ENCODE data around the gene FAM222A. TPM values are rescaled to one million over a fixed set of nuclear protein-coding genes. Genes with fewer than 3 reads are reported as not detected.
A peak's percentile ranks its signal among the peaks of the same experiment; 100 is the strongest.

FAM222A gene
- polyA plus RNA-seq, 4 donors = 1.6 to 7.5 (median 4.7) TPM

DNA sequence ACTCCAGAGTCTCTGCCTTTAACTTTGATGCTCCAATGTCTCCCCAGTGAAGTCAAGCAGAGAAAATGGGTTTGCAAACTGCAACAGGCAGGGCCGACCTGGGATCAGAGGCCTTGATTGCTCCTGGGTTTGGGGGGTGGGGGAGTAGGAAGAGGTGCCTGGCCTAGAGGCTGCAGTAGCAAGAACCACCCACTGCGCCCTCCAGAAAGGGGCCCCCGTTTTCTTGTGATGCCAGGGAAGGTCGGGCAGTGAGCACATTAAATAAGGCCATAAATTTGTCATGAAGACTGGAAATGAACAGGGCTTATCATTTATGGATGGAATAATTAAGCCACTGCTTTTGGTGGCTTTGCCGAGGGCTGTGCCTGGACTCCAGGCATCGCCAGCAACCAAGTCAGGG lies 38.2 kb upstream of the FAM222A start:
- no peaks in the 10 kb centered on the region for H3K27me3 ChIP-seq (ENCODE audit: control insufficient read depth in 3 of 3, insufficient read depth in 3 of 3, low read length in 3 of 3)
- H3K4me3 ChIP-seq (ENCODE audit: low read depth in 1 of 3, low read length in 3 of 3) = no peak overlapping the region
- H3K9me3 ChIP-seq (ENCODE audit: control insufficient read depth in 2 of 2, insufficient read depth in 1 of 2, low read depth in 1 of 2, low read length in 1 of 2) = no peaks in the 10 kb centered on the region
- DNase-seq (peak in 1 of 2 donors; percentile 26), FAIRE-seq (no peak)
- H3K4me1 ChIP-seq (ENCODE audit: control insufficient read depth in 3 of 3, insufficient read depth in 2 of 3, low read depth in 1 of 3, low read length in 2 of 3) = peaks cover 0 to 26% (median 10%) of the 10 kb centered on the region in 3 donors
- no peak overlapping the region for H3K27ac ChIP-seq (ENCODE audit: low read depth in 1 of 3, low read length in 2 of 3)
- WGBS, 3 donors = 11 to 52% (median 41%) methylated on average over 6 of the region's 6 CpGs
- no peaks in the 10 kb centered on the region for H3K36me3 ChIP-seq (ENCODE audit: control insufficient read depth in 3 of 3, insufficient read depth in 2 of 3, low read depth in 1 of 3, low read length in 3 of 3)

DNA sequence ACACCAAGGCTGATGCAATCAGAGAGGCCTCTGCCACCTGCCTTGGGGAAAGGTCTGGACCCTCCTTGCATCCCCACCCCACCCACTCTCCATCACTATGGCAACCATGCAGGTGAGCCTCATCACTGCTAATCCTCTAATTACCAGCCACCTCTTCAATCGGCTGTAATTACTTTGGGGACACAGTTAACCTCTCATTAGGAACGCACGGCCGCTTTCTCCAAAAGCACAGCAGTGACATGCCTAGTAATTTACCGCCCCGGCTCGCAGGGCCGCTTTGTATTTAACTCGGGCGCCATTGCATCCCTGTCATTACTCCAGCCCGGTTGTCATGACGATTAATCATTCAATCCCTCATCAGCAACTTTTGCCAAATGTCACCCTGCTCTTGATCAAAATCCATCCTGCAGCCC lies 36.3 kb upstream of the FAM222A start:
- DNase-seq (no peak), FAIRE-seq (no peak)

DNA sequence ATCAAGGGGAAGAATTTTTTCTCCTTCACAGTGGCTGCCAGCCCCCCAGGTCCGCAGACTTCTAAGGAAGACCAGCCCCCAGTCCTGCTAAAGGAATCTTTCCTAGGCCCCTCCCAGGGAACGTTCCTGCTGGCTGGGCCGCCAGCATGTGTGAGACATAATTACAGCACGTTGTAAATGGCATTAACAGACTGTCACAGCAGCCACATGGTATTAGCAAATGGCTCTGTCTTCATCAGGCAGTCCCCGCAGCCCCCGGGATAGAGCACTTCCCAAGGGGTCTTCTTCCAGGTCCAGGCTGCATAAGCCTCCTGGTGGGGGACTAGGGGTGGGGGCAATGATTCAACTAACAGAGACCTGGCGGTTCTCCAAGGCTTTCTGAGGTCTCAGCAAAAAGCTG lies 34.9 kb upstream of the FAM222A start:
- FAIRE-seq (no peak), DNase-seq (peak; percentile 65 to 66)
- H3K27ac ChIP-seq (ENCODE audit: low read depth in 1 of 3, low read length in 2 of 3) = peak overlapping the region in 2 of 3 donors; percentile 64 to 71
- H3K27me3 ChIP-seq (ENCODE audit: control insufficient read depth in 3 of 3, insufficient read depth in 3 of 3, low read length in 3 of 3) = no peaks in the 10 kb centered on the region
- H3K9me3 ChIP-seq (ENCODE audit: control insufficient read depth in 2 of 2, insufficient read depth in 1 of 2, low read depth in 1 of 2, low read length in 1 of 2) = no peaks in the 10 kb centered on the region
- peaks cover 2 to 27% (median 10%) of the 10 kb centered on the region in 3 donors for H3K4me1 ChIP-seq (ENCODE audit: control insufficient read depth in 3 of 3, insufficient read depth in 2 of 3, low read depth in 1 of 3, low read length in 2 of 3)
- no peak overlapping the region for H3K4me3 ChIP-seq (ENCODE audit: low read depth in 1 of 3, low read length in 3 of 3)
- 8 to 17% (median 12%) methylated on average over 7 of the region's 7 CpGs for WGBS, 3 donors
- no peaks in the 10 kb centered on the region for H3K36me3 ChIP-seq (ENCODE audit: control insufficient read depth in 3 of 3, insufficient read depth in 2 of 3, low read depth in 1 of 3, low read length in 3 of 3)

More for the DNA sequence above, 36.3 kb upstream of the FAM222A start:
- Histone ChIP-seq H3K4me1 (ENCODE audit: control insufficient read depth in 3 of 3, insufficient read depth in 2 of 3, low read depth in 1 of 3, low read length in 2 of 3) (peaks cover 2 to 27% (median 10%) of the 10 kb centered on the region in 3 donors), H3K9me3 (ENCODE audit: control insufficient read depth in 2 of 2, insufficient read depth in 1 of 2, low read depth in 1 of 2, low read length in 1 of 2) (no peaks in the 10 kb centered on the region), H3K27ac (ENCODE audit: low read depth in 1 of 3, low read length in 2 of 3) (no peak overlapping the region), H3K27me3 (ENCODE audit: control insufficient read depth in 3 of 3, insufficient read depth in 3 of 3, low read length in 3 of 3) (no peaks in the 10 kb centered on the region), H3K4me3 (ENCODE audit: low read depth in 1 of 3, low read length in 3 of 3) (no peak overlapping the region), H3K36me3 (ENCODE audit: control insufficient read depth in 3 of 3, insufficient read depth in 2 of 3, low read depth in 1 of 3, low read length in 3 of 3) (no peaks in the 10 kb centered on the region)
- WGBS, 3 donors = 62 to 69% (median 67%) methylated on average over 12 of the region's 12 CpGs

DNA sequence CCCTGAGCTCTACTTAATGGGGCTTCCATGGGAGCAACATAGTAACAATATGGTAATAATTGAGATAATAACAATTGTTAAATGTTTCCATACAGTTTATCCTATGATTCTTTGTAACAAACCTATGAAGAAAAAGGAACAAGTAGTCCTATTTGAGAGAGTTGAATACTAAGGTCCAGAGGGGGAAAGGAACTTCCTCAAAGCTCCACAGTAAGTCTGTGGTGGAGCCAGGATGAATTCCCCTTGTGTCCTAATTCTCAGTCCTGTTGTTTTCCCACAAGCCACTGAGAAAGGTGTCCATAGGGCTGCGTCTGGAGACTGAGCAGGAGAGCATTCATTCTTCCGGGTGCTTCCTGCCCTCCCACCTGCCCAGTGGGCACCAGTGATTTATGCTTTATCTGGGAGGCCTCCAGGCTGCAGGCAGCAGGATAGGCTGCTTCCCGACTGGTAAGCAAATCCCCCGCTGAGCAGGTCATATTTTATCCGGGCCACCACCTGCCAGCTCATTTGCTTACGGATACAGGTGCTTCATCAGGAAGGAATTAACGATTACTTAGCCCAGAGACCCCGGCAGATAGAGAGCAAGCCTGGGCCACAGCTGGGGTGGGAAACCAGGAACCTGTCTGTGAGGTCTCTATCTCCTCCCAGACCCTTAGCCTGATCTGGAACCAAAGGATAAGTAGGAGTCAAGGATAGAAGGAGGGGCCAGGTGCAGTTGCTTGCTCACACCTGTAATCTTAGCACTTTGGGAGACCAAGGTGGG lies 33.9 kb upstream of the FAM222A start:
- peak; percentile 31 to 47 for DNase-seq
- FAIRE-seq = no peak
- Histone ChIP-seq H3K36me3 (ENCODE audit: control insufficient read depth in 3 of 3, insufficient read depth in 2 of 3, low read depth in 1 of 3, low read length in 3 of 3) (no peaks in the 10 kb centered on the region), H3K4me1 (ENCODE audit: control insufficient read depth in 3 of 3, insufficient read depth in 2 of 3, low read depth in 1 of 3, low read length in 2 of 3) (peaks cover 2 to 27% (median 10%) of the 10 kb centered on the region in 3 donors), H3K27me3 (ENCODE audit: control insufficient read depth in 3 of 3, insufficient read depth in 3 of 3, low read length in 3 of 3) (no peaks in the 10 kb centered on the region), H3K27ac (ENCODE audit: low read depth in 1 of 3, low read length in 2 of 3) (peak overlapping the region in 2 of 3 donors; percentile 45 to 71), H3K4me3 (ENCODE audit: low read depth in 1 of 3, low read length in 3 of 3) (no peak overlapping the region), H3K9me3 (ENCODE audit: control insufficient read depth in 2 of 2, insufficient read depth in 1 of 2, low read depth in 1 of 2, low read length in 1 of 2) (no peaks in the 10 kb centered on the region)
- WGBS, 3 donors = 15 to 31% (median 21%) methylated on average over 8 of the region's 8 CpGs

DNA sequence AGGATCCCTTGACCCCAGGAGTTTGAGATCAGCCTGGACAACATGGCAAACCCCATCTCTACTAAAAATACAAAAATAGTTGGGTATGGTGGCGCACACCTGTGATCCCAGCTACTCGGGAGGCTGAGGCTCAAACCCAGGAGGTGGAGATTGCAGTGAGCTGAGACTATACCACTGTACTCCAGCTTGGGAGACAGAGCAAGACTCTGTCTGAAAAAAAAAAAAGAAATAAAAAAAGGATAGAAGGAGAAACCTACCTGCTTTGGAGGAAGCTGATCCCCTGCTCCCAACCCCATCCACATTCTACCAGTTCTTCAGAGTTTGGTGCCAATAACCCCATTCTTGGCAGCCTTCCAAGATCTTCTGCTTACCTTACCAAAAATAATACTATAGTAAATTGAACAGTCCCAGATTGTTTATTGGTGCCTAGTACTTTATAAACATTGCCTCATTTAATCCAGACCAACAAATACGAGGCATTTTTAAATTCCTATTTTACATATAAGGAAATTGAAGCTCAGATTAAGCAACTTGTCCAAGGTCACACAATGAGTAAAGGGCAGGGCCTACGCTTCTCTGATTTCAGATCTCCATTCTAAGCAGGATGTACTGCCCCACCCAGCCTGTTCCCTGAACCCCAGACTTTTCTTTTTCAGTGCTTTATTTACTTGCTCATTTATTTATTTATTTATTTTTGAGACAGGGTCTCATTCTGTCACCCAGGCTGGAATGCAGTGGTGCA lies 33.2 kb upstream of the FAM222A start:
- H3K4me1 ChIP-seq (ENCODE audit: control insufficient read depth in 3 of 3, insufficient read depth in 2 of 3, low read depth in 1 of 3, low read length in 2 of 3) = peaks cover 2 to 27% (median 10%) of the 10 kb centered on the region in 3 donors
- H3K27ac ChIP-seq (ENCODE audit: low read depth in 1 of 3, low read length in 2 of 3) = peak overlapping the region; percentile 22 to 71 (median 58)
- peak; percentile 51 to 91 for DNase-seq
- no peaks in the 10 kb centered on the region for H3K9me3 ChIP-seq (ENCODE audit: control insufficient read depth in 2 of 2, insufficient read depth in 1 of 2, low read depth in 1 of 2, low read length in 1 of 2)
- peak; percentile 15 for FAIRE-seq
- H3K36me3 ChIP-seq (ENCODE audit: control insufficient read depth in 3 of 3, insufficient read depth in 2 of 3, low read depth in 1 of 3, low read length in 3 of 3) = no peaks in the 10 kb centered on the region
- H3K27me3 ChIP-seq (ENCODE audit: control insufficient read depth in 3 of 3, insufficient read depth in 3 of 3, low read length in 3 of 3) = no peaks in the 10 kb centered on the region
- no peak overlapping the region for H3K4me3 ChIP-seq (ENCODE audit: low read depth in 1 of 3, low read length in 3 of 3)
- 47 to 64% (median 54%) methylated on average over 4 of the region's 4 CpGs for WGBS, 3 donors

DNA sequence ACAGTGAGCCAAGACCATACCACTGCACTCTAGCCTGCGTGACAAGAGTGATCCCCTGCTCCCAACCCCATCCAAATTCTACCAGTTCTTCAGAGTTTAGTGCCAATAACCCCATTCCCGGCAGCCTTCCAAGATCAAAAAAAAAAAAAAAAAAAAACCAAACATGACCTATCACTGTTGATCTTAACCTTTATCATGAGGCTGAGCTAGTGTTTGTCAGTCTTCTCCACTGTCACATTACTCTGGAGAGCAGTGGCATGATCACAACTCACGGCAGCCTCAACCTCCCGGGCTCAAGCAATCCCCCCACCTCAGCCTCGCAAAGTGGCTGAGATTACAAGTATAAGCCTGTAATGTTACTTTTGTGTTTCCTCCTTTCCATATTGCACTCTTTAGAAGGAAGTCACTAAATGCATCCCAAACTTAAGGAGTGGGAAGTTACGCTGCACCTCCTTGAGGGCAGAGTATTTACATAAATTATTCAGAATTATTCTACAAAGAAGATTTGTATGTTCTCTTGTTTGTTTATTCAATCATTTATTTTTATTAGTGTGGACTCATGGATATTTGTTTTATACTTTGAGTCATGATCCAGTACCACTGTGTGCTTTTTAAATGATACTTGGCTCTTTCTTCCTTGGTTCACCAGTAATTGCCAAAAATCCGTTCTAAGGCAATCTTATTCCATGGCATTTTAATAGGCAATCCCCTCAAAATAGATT lies 31.5 kb upstream of the FAM222A start:
- no peak for DNase-seq
- Histone ChIP-seq H3K9me3 (ENCODE audit: control insufficient read depth in 2 of 2, insufficient read depth in 1 of 2, low read depth in 1 of 2, low read length in 1 of 2) (no peaks in the 10 kb centered on the region), H3K4me3 (ENCODE audit: low read depth in 1 of 3, low read length in 3 of 3) (no peak overlapping the region), H3K27me3 (ENCODE audit: control insufficient read depth in 3 of 3, insufficient read depth in 3 of 3, low read length in 3 of 3) (no peaks in the 10 kb centered on the region), H3K36me3 (ENCODE audit: control insufficient read depth in 3 of 3, insufficient read depth in 2 of 3, low read depth in 1 of 3, low read length in 3 of 3) (no peaks in the 10 kb centered on the region), H3K27ac (ENCODE audit: low read depth in 1 of 3, low read length in 2 of 3) (no peak overlapping the region), H3K4me1 (ENCODE audit: control insufficient read depth in 3 of 3, insufficient read depth in 2 of 3, low read depth in 1 of 3, low read length in 2 of 3) (peaks cover 4 to 27% (median 10%) of the 10 kb centered on the region in 3 donors)
- FAIRE-seq = no peak
- whole genome bisulfite sequencing, 3 donors = 54 to 68% (median 65%) methylated on average over 7 of the region's 7 CpGs

DNA sequence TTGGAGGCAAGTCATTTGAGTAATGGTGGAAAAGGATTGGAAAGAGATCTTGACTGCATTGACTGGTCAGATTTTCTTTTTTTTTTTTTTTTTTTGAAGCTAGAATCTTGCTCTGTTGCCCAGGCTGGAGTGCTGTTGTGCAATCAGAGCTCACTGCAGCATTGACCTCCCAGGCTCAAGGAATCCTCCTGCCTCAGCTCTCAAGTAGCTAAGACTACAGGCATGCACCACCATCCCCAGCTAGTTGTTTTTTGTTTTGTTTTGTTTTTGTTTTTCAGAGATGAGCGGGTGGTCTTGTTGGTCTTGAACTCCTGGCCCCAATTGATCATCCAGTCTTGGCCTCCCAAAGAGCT lies 30.9 kb upstream of the FAM222A start:
- Histone ChIP-seq H3K27ac (ENCODE audit: low read depth in 1 of 3, low read length in 2 of 3) (no peak overlapping the region), H3K27me3 (ENCODE audit: control insufficient read depth in 3 of 3, insufficient read depth in 3 of 3, low read length in 3 of 3) (no peaks in the 10 kb centered on the region), H3K4me1 (ENCODE audit: control insufficient read depth in 3 of 3, insufficient read depth in 2 of 3, low read depth in 1 of 3, low read length in 2 of 3) (peaks cover 4 to 27% (median 10%) of the 10 kb centered on the region in 3 donors), H3K36me3 (ENCODE audit: control insufficient read depth in 3 of 3, insufficient read depth in 2 of 3, low read depth in 1 of 3, low read length in 3 of 3) (no peaks in the 10 kb centered on the region), H3K9me3 (ENCODE audit: control insufficient read depth in 2 of 2, insufficient read depth in 1 of 2, low read depth in 1 of 2, low read length in 1 of 2) (no peaks in the 10 kb centered on the region), H3K4me3 (ENCODE audit: low read depth in 1 of 3, low read length in 3 of 3) (no peak overlapping the region)
- 84 to 94% (median 92%) methylated on average over 1 of the region's 1 CpG for WGBS, 3 donors
- DNase-seq = no peak
- FAIRE-seq = no peak

DNA sequence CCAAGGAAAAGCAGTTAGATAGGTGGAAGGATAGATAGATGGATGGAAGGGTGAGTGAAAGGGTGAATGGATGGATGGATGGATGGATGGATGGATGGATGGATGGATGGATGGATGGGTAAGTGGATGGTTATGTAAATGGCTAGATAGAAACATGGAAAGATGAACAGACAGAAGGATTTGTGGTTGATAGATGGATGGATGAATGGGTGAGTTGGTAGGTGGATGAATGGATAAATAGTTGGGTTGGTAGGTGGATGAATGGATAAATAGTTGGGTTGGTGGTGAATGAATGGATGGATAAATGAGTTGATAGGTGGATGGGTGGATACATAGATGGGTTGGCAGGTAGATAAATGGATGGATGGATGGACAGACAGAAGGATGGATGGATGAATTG lies 30.3 kb upstream of the FAM222A start:
- no peak for FAIRE-seq
- Histone ChIP-seq H3K27me3 (ENCODE audit: control insufficient read depth in 3 of 3, insufficient read depth in 3 of 3, low read length in 3 of 3) (no peaks in the 10 kb centered on the region), H3K4me3 (ENCODE audit: low read depth in 1 of 3, low read length in 3 of 3) (no peak overlapping the region), H3K9me3 (ENCODE audit: control insufficient read depth in 2 of 2, insufficient read depth in 1 of 2, low read depth in 1 of 2, low read length in 1 of 2) (no peaks in the 10 kb centered on the region), H3K27ac (ENCODE audit: low read depth in 1 of 3, low read length in 2 of 3) (no peak overlapping the region), H3K36me3 (ENCODE audit: control insufficient read depth in 3 of 3, insufficient read depth in 2 of 3, low read depth in 1 of 3, low read length in 3 of 3) (no peaks in the 10 kb centered on the region), H3K4me1 (ENCODE audit: control insufficient read depth in 3 of 3, insufficient read depth in 2 of 3, low read depth in 1 of 3, low read length in 2 of 3) (peaks cover 4 to 26% (median 10%) of the 10 kb centered on the region in 3 donors)
- no peak for DNase-seq

All from small intestine (tissue), 7 donors.